HepG2 (cell line): ENCODE measurements around the gene GPS1. TPM values are rescaled to one million over a fixed set of nuclear protein-coding genes. Genes with fewer than 3 reads are reported as not detected.

Source experiments
- AGO1 ChIP-seq: fragments of 200-400 bp; formaldehyde crosslinking; IDR thresholded peaks from 2 replicates; pipeline ENCODE4 v1.6.1; 2017; ENCODE audit warnings: mild to moderate bottlenecking, low read depth, low read length, moderate library complexity; ENCODE audit not compliant: poor library complexity, severe bottlenecking
- E2F5 ChIP-seq: sonication (generic); formaldehyde crosslinking; conservative IDR thresholded peaks from 2 replicates; pipeline ENCODE4 v1.4.0; 2020; ENCODE audit warnings: missing genetic modification reagents
- FIP1L1 ChIP-seq: fragments of 200-400 bp; formaldehyde crosslinking; IDR thresholded peaks from 2 replicates; pipeline ENCODE4 v1.6.1; 2018; ENCODE audit warnings: low read depth, mild to moderate bottlenecking, low read length, moderate library complexity, borderline replicate concordance; ENCODE audit not compliant: insufficient read depth
- GLMP ChIP-seq: sonication (generic); formaldehyde crosslinking; IDR thresholded peaks from 2 replicates; pipeline ENCODE4 v1.9.0; 2021; ENCODE audit warnings: missing genetic modification reagents, mild to moderate bottlenecking, borderline replicate concordance
- GPN1 ChIP-seq: sonication (generic); formaldehyde crosslinking; IDR thresholded peaks from 2 replicates; pipeline ENCODE4 v1.5.1; 2020; ENCODE audit warnings: missing genetic modification reagents, borderline replicate concordance
- HBP1 ChIP-seq: IDR thresholded peaks from 2 replicates; pipeline ENCODE4 v1.6.1; 2016; ENCODE audit warnings: low read depth, control low read depth
- HNRNPLL ChIP-seq: fragments of 200-400 bp; formaldehyde crosslinking; IDR thresholded peaks from 2 replicates; pipeline ENCODE4 v1.6.1; 2017; ENCODE audit warnings: mild to moderate bottlenecking, low read depth, low read length; ENCODE audit not compliant: poor library complexity, severe bottlenecking
- KDM1A ChIP-seq: IDR thresholded peaks from 2 replicates; pipeline ENCODE4 v1.6.1; 2016; ENCODE audit warnings: missing compliant biosample characterization
- KLF6 ChIP-seq: IDR thresholded peaks from 2 replicates; pipeline ENCODE4 v1.8.0; 2016; ENCODE audit warnings: missing biosample characterization, missing genetic modification reagents
- MBD4 ChIP-seq: IDR thresholded peaks from 2 replicates; pipeline ENCODE4 v1.6.1; 2012; ENCODE audit warnings: low read length, inconsistent platforms, borderline replicate concordance
- MIXL1 ChIP-seq: IDR thresholded peaks from 2 replicates; pipeline ENCODE4 v1.6.1; 2016
- MTA3 ChIP-seq: sonication (generic); formaldehyde crosslinking; IDR thresholded peaks from 2 replicates; pipeline ENCODE4 v1.4.0; 2020; ENCODE audit warnings: missing genetic modification reagents
- NR2F6 ChIP-seq, 2 experiments: IDR thresholded peaks; 2 replicates each; pipeline ENCODE4 v1.6.1; 2016; ENCODE audit warnings: antibody characterized with exemption in 1 of 2, mild to moderate bottlenecking in 1 of 2
- PCBP2 ChIP-seq: fragments of 200-400 bp; formaldehyde crosslinking; optimal IDR thresholded peaks from 2 replicates; pipeline ENCODE3; 2018; ENCODE audit warnings: low read length, low read depth; ENCODE audit not compliant: poor library complexity, severe bottlenecking
- SMAD9 ChIP-seq: sonication (generic); formaldehyde crosslinking; IDR thresholded peaks from 2 replicates; pipeline ENCODE4 v1.5.1; 2020; ENCODE audit warnings: mild to moderate bottlenecking, missing genetic modification reagents
- SP4 ChIP-seq: sonication (generic); formaldehyde crosslinking; IDR thresholded peaks from 2 replicates; pipeline ENCODE4 v1.8.1; 2023; ENCODE audit warnings: mild to moderate bottlenecking, missing genetic modification reagents
- TBX3 ChIP-seq: fragments of 450-650 bp; IDR thresholded peaks from 2 replicates; pipeline ENCODE4 v1.6.1; 2017; ENCODE audit warnings: antibody characterized with exemption, mild to moderate bottlenecking, inconsistent platforms, borderline replicate concordance
- TOE1 ChIP-seq: sonication (generic); formaldehyde crosslinking; IDR thresholded peaks from 2 replicates; pipeline ENCODE4 v1.4.0; 2020; ENCODE audit warnings: mild to moderate bottlenecking, missing genetic modification reagents
- ZBTB37 ChIP-seq: sonication (generic); formaldehyde crosslinking; IDR thresholded peaks from 2 replicates; pipeline ENCODE4 v1.4.0; 2020; ENCODE audit warnings: mild to moderate bottlenecking, missing genetic modification reagents
- ZBTB39 ChIP-seq: sonication (generic); formaldehyde crosslinking; IDR thresholded peaks from 2 replicates; pipeline ENCODE4 v1.5.0; 2020; ENCODE audit warnings: missing genetic modification reagents
- ZNF124 ChIP-seq: sonication (generic); formaldehyde crosslinking; IDR thresholded peaks from 2 replicates; pipeline ENCODE4 v1.4.0; 2020; ENCODE audit warnings: missing genetic modification reagents
- ZNF251 ChIP-seq: sonication (generic); formaldehyde crosslinking; IDR thresholded peaks from 2 replicates; pipeline ENCODE4 v1.9.0; 2021; ENCODE audit warnings: mild to moderate bottlenecking, missing genetic modification reagents
- ZNF589 ChIP-seq: sonication (generic); formaldehyde crosslinking; conservative IDR thresholded peaks from 2 replicates; pipeline ENCODE4 v1.8.0; 2022; ENCODE audit warnings: mild to moderate bottlenecking, moderate library complexity, missing genetic modification reagents
- ZSCAN29 ChIP-seq: sonication (generic); formaldehyde crosslinking; conservative IDR thresholded peaks from 2 replicates; pipeline ENCODE4 v1.4.0; 2020; ENCODE audit warnings: mild to moderate bottlenecking, missing genetic modification reagents
- polyA plus RNA-seq, 8 experiments: library from polyadenylated mRNA; depleted of rRNA in 3 of 8; stranded (reverse) in 7 of 8; unstranded in 1 of 8; fragments of >200 nt; fragmentation: Illumina TruSeq in 4 of 8; extraction: Trizol in 4 of 8; gene quantifications; 2 replicates each; pipeline versions ENCODE4 v1.2.1 to v1.2.3, GENCODE V29; 2011 to 2016; ENCODE audit warnings: low read depth in 4 of 8, missing spikeins in 1 of 8, mixed read lengths in 1 of 8; ENCODE audit not compliant: insufficient read depth in 1 of 8
- total RNA-seq, 5 experiments: library from RNA; depleted of rRNA; stranded (reverse); fragments of >200 nt; fragmentation: Illumina TruSeq; extraction: Trizol; gene quantifications; 2 replicates each; pipeline ENCODE4 v1.2.3, GENCODE V29; 2016; ENCODE audit warnings: low read depth in 1 of 5

GPS1 gene
- total and polyA plus RNA-seq, 2 of the 13 experiments (the other 11 are each of a cell fraction or from before 2014, with no cell fraction given): 124 to 128 TPM

- TF ChIP-seq ZNF124 (CRISPR knock-in tag) (no peak), TOE1 (no peak), AGO1 (no peak), HNRNPLL (no peak), GPN1 (CRISPR knock-in tag) (no peak), ZNF589 (CRISPR knock-in tag) (peak; percentile 61; the same call in 1 of the 2 replicates), MTA3 (CRISPR knock-in tag) (no peak), SP4 (no peak), PCBP2 (no peak), KDM1A (CRISPR knock-in tag) (no peak), E2F5 (CRISPR knock-in tag) (no peak), GLMP (CRISPR knock-in tag) (no peak), ZNF251 (CRISPR knock-in tag) (no peak), MIXL1 (CRISPR knock-in tag) (no peak), NR2F6 (IDR thresholded peaks at IDR 0.05) (no peak), NR2F6 (CRISPR knock-in tag; IDR thresholded peaks at IDR 0.05) (no peak), MBD4 (no peak; the same call in 1 of the 2 replicates), ZBTB37 (CRISPR knock-in tag) (0 out of 2 replicates have a peak, but pooled peaks have one; percentile 33), HBP1 (CRISPR knock-in tag) (no peak), ZBTB39 (CRISPR knock-in tag) (no peak), TBX3 (no peak), FIP1L1 (0 out of 2 replicates have a peak, but pooled peaks have one; percentile 44), SMAD9 (CRISPR knock-in tag) (no peak), KLF6 (CRISPR knock-in tag) (no peak), ZSCAN29 (CRISPR knock-in tag) (no peak)
These were observed 24.5 kb downstream of the GPS1 start (continued) for GRCh38 chr17:82076018-82076784.
